ENCODE measurements around the gene PRKCD. TPM values are rescaled to one million over a fixed set of nuclear protein-coding genes. Genes with fewer than 3 reads are reported as not detected.

Gene PRKCD
- total RNA-seq, 2 donors from 2014 or later: 15.5 to 16.9 TPM

DNA sequence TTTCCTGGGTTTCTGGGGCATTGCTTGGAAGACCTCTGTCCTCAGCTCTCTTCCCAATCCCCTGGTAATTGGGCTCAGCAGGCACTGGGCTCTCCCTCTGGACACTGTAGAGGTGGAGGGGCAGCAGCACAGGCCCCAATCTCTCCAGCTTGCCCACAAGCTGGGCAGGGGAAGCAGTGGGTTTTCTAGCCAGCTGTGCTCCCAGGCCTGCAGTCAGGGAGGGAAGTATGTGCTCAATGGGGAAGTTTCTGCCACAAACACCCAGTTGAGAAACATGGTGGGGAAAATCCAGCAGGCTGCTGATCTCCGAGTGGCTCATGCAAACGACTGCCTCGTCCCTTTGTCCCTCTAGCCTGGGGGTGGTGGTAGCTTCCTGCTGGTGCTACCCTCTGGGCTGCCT is 18.0 kb upstream of the PRKCD start:
- Histone ChIP-seq H3K27ac (peak overlapping the region in 2 of 4 donors; percentile 66 to 82), H3K4me1 (peaks cover 45% of the 10 kb centered on the region), H3K27me3 (no peaks in the 10 kb centered on the region), H3K36me3 (replicated peaks in 1 of 2; ENCODE audit: insufficient read depth in 1 of 2, low read depth in 2 of 2) (no peaks in the 10 kb centered on the region), H3K9me3 (no peaks in the 10 kb centered on the region), H3K4me3 (no peak overlapping the region)
- no peak for ATAC-seq
- intact Hi-C loops (cut with DNase I): no loop called here
- DNase-seq: peak in 1 of 4 donors; percentile 51
- TF ChIP-seq, protein P1, sequence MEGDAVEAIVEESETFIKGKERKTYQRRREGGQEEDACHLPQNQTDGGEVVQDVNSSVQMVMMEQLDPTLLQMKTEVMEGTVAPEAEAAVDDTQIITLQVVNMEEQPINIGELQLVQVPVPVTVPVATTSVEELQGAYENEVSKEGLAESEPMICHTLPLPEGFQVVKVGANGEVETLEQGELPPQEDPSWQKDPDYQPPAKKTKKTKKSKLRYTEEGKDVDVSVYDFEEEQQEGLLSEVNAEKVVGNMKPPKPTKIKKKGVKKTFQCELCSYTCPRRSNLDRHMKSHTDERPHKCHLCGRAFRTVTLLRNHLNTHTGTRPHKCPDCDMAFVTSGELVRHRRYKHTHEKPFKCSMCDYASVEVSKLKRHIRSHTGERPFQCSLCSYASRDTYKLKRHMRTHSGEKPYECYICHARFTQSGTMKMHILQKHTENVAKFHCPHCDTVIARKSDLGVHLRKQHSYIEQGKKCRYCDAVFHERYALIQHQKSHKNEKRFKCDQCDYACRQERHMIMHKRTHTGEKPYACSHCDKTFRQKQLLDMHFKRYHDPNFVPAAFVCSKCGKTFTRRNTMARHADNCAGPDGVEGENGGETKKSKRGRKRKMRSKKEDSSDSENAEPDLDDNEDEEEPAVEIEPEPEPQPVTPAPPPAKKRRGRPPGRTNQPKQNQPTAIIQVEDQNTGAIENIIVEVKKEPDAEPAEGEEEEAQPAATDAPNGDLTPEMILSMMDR (IDR thresholded peaks at IDR 0.05): no peak
- TF ChIP-seq POLR2A (IDR thresholded peaks at IDR 0.05): no peak
- 72 to 92% methylated on average over 3 of the region's 3 CpGs for WGBS, 2 donors

DNA sequence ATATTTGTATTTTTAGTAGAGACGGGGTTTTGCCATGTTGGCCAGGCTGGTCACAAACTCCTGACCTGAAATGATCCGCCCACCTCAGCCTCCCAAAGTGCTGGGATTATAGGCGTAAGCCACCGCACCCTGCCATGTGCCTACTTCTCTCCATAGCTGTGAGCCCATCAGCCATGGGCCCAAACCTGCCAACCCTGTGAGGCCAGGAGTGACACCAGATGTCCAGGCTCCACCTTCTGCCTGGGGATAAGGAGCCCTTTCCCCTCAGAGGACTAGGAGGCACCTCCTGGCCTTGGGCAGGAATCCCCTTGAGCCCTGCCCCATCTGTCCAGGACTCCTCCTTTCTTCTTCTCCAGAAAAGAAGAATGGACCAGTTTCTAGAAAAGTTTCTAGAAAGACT is 16.6 kb upstream of the PRKCD start:
- H3K9me3 ChIP-seq: no peaks in the 10 kb centered on the region
- peak overlapping the region in 3 of 4 donors; percentile 66 to 82 (median 78) for H3K27ac ChIP-seq
- H3K36me3 ChIP-seq (replicated peaks in 1 of 2; ENCODE audit: insufficient read depth in 1 of 2, low read depth in 2 of 2): no peaks in the 10 kb centered on the region
- DNase-seq: no peak
- ATAC-seq: no peak
- intact Hi-C loops (cut with DNase I): no loop called here
- TF ChIP-seq POLR2A (IDR thresholded peaks at IDR 0.05): no peak
- TF ChIP-seq, protein P1 (IDR thresholded peaks at IDR 0.05): no peak
- H3K4me3 ChIP-seq: no peak overlapping the region
- WGBS, 2 donors: 82 to 90% methylated on average over 2 to 4 of the region's 4 CpGs
- H3K4me1 ChIP-seq: peaks cover 56% of the 10 kb centered on the region
- no peaks in the 10 kb centered on the region for H3K27me3 ChIP-seq

DNA sequence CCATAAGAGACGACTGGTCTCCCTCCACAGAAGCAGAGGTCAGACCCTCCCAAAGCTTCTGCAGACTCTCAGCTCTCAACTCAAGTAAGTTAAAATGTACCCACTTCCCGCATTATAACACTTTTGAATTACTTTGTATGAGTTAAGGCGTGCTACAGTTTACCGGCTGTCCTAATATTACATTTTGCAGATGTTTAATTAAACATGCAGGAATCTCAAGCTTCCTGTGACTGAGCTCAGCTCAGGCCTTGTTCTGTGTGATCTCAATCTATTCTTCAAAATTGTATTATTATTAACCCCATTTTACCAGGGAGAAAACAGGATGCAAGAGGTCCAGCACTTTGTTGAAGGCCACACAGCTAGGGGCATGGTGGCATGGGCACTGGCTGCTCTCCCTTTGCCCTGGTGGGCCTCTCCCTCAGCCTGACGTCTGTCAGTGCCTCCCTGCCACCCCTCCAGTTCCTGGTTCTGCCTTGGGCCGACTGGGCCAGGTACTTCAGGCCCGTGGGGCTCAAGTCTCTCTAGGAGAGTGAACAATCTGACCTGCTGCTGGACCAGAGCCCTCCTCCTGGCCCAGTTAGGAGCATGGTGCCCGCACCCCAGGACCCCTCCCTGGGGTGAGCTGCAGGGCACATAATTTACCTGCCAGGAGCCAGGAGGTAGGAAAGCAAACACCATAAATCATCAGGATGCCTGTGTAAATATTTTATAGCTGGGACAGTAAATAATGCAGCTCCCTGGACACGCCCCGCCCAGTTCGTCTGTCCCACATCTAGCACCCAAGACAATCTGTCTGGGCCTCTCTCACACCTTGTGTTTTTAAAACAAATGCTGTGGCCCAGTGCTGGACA is 15.9 kb upstream of the PRKCD start:
- TF ChIP-seq POLR2A (IDR thresholded peaks at IDR 0.05): no peak
- TF ChIP-seq, protein P1 (IDR thresholded peaks at IDR 0.05): no peak
- intact Hi-C loops (cut with DNase I): no loop called here
- Histone ChIP-seq H3K27me3 (no peaks in the 10 kb centered on the region), H3K4me1 (peaks cover 63% of the 10 kb centered on the region), H3K4me3 (no peak overlapping the region), H3K36me3 (replicated peaks in 1 of 2; ENCODE audit: insufficient read depth in 1 of 2, low read depth in 2 of 2) (no peaks in the 10 kb centered on the region), H3K9me3 (no peaks in the 10 kb centered on the region), H3K27ac (peak overlapping the region; percentile 50 to 82 (median 72))
- ATAC-seq: peak; percentile 72
- WGBS, 2 donors: 46 to 49% methylated on average over 11 of the region's 11 CpGs
- DNase-seq: peak; percentile 56 to 79 (median 74)

DNA sequence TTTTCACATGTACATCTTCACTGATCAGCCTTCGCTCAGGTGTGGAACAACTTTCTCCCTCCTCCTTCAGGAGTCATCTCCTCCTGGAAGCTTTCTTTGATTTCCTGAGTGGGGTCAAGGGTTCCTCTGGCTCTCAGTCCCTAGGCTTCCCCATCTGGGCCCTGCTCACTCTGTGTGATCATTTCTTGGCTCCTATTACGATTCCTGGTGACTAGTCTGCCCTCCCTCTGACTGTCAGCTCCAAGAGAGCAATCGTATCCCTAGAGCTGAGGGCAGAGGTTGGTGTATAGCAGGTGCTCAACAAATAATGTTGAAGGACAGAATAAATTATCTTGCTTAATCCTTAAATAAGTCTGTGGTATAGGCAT is 15.3 kb upstream of the PRKCD start:
- 38 to 51% methylated on average over 3 of the region's 3 CpGs for WGBS, 2 donors
- H3K4me1 ChIP-seq: peaks cover 69% of the 10 kb centered on the region
- ATAC-seq (no peak), DNase-seq (no peak)
- peak overlapping the region; percentile 50 to 82 (median 72) for H3K27ac ChIP-seq
- H3K27me3 ChIP-seq: no peaks in the 10 kb centered on the region
- TF ChIP-seq POLR2A (IDR thresholded peaks at IDR 0.05): no peak
- TF ChIP-seq, protein P1 (IDR thresholded peaks at IDR 0.05): no peak
- intact Hi-C loops (cut with DNase I): no loop called here
- no peaks in the 10 kb centered on the region for H3K36me3 ChIP-seq (replicated peaks in 1 of 2; ENCODE audit: insufficient read depth in 1 of 2, low read depth in 2 of 2)
- H3K4me3 ChIP-seq: no peak overlapping the region
- H3K9me3 ChIP-seq: no peaks in the 10 kb centered on the region

Data from body of pancreas (tissue), 4 donors.